Gastrocnemius medialis (tissue), 4 donors: Measurements from ENCODE around the gene LURAP1L. TPM values are rescaled to one million over a fixed set of nuclear protein-coding genes. Genes with fewer than 3 reads are reported as not detected.

Experiments
- ATAC-seq, 2 donors: fragments of 150-250 bp; one replicate each; pipeline ENCODE4 v1.9.1; 2016
- DNase-seq, 2 donors: peaks; one replicate each; pipeline ENCODE4 v3.0.0-alpha.2; 2019
- H3K27ac ChIP-seq, 4 donors: fragments of 200-600 bp; sonication (generic); 1 replicate in 1 of 4; 2 replicates in 3 of 4; pipeline ENCODE4 v1.5.1; 2016 to 2018; ENCODE audit warnings: mild to moderate bottlenecking in 2 of 4, moderate library complexity in 1 of 4
- H3K27me3 ChIP-seq, 3 donors: fragments of 200-600 bp; sonication (generic) in 2 of 3; 1 replicate in 1 of 3; 2 replicates in 2 of 3; pipeline versions ENCODE4 v1.5.1 to v1.6.0; 2016 to 2019; ENCODE audit warnings: mild to moderate bottlenecking in 1 of 3, moderate library complexity in 1 of 3
- H3K36me3 ChIP-seq, 2 donors: fragments of 200-600 bp; sonication (generic) in 1 of 2; one replicate each; pipeline ENCODE4 v1.5.1; 2017 to 2018
- H3K4me1 ChIP-seq, 2 donors: fragments of 200-600 bp; sonication (generic) in 1 of 2; one replicate each; pipeline ENCODE4 v1.5.1; 2016 to 2017; ENCODE audit warnings: mild to moderate bottlenecking in 2 of 2
- H3K4me3 ChIP-seq, 4 donors: fragments of 200-600 bp; sonication (generic) in 3 of 4; 1 replicate in 1 of 4; 2 replicates in 3 of 4; pipeline ENCODE4 v1.5.1; 2016 to 2019; ENCODE audit warnings: mild to moderate bottlenecking in 2 of 4
- H3K9me3 ChIP-seq, 3 donors: fragments of 200-600 bp; sonication (generic) in 2 of 3; 1 replicate in 1 of 3; 2 replicates in 2 of 3; pipeline ENCODE4 v1.5.1; 2016 to 2019
- CTCF ChIP-seq, 5 experiments: fragments of 450-650 bp in 3 of 5; fragments of 200-600 bp in 2 of 5; sonication (generic) in 2 of 5; IDR thresholded peaks in 4 of 5; conservative IDR thresholded peaks in 1 of 5; 1 replicate in 4 of 5; 2 replicates in 1 of 5; pipeline ENCODE4 v1.5.1; 2016 to 2019; ENCODE audit warnings: antibody characterized with exemption in 5 of 5, mild to moderate bottlenecking in 3 of 5, moderate library complexity in 3 of 5
- POLR2A ChIP-seq, 2 donors: fragments of 450-650 bp; IDR thresholded peaks; one replicate each; pipeline ENCODE4 v1.6.1; 2017; ENCODE audit warnings: antibody characterized with exemption in 2 of 2, mild to moderate bottlenecking in 2 of 2, moderate library complexity in 2 of 2
- in situ Hi-C, 4 donors: fragments of 200-750 bp; cut with MboI; loops; one replicate each; pipeline versions ENCODE4 v1.15.0 to v1.8.0; 2017; ENCODE audit warnings: low sequenced_read_pairs in 4 of 4
- intact Hi-C: fragments of 100-400 bp; cut with DNase I; formaldehyde crosslinking; loops from one replicate; pipeline ENCODE4 v1.15.1; 2023; ENCODE audit warnings: low total_unique reads
- total RNA-seq, 4 donors: library from RNA; depleted of rRNA; stranded (reverse); fragments of >200 nt; gene quantifications; one replicate each; pipeline versions ENCODE4 v1.1.0 to v1.2.3, GENCODE V29; 2016

Gene LURAP1L
- total RNA-seq, 4 donors from 2014 or later: 0.75 to 2.3 (median 2.0) TPM

GRCh38 chr9:12817702-12818101, 42.9 kb downstream of the LURAP1L start:
- ATAC-seq: no peak
- intact Hi-C loops: no loop called here
- H3K9me3 ChIP-seq: no peaks in the 10 kb centered on the region
- no peak for DNase-seq
- H3K4me3 ChIP-seq: no peak overlapping the region
- no peaks in the 10 kb centered on the region for H3K36me3 ChIP-seq
- no peak for TF ChIP-seq POLR2A (IDR thresholded peaks at IDR 0.05)
- no peak for TF ChIP-seq CTCF (IDR thresholded peaks at IDR 0.05 in 4 of 5, conservative IDR thresholded peaks at IDR 0.05 in 1 of 5)
- no peak overlapping the region for H3K27ac ChIP-seq
- H3K27me3 ChIP-seq: no peaks in the 10 kb centered on the region
- peaks cover 16 to 24% of the 10 kb centered on the region in 2 donors for H3K4me1 ChIP-seq
- in situ Hi-C loops: loop anchor here in 1 of 4 donors (25.0 kb wide), 1 partner anchor 105 kb away; no protein-coding TSS in a partner anchor

GRCh38 chr9:12818431-12819000, 43.7 kb downstream of the LURAP1L start:
- H3K9me3 ChIP-seq: no peaks in the 10 kb centered on the region
- in situ Hi-C loops: loop anchor here in 1 of 4 donors (25.0 kb wide), 1 partner anchor 106 kb away; no protein-coding TSS in a partner anchor
- ATAC-seq (no peak), DNase-seq (no peak)
- intact Hi-C loops: no loop called here
- H3K27ac ChIP-seq: peak overlapping the region in 1 of 4 donors; percentile 8
- TF ChIP-seq POLR2A (IDR thresholded peaks at IDR 0.05): no peak
- no peak for TF ChIP-seq CTCF (IDR thresholded peaks at IDR 0.05 in 4 of 5, conservative IDR thresholded peaks at IDR 0.05 in 1 of 5)
- no peaks in the 10 kb centered on the region for H3K27me3 ChIP-seq
- H3K36me3 ChIP-seq: no peaks in the 10 kb centered on the region
- no peak overlapping the region for H3K4me3 ChIP-seq
- H3K4me1 ChIP-seq: peaks cover 13 to 20% of the 10 kb centered on the region in 2 donors

- TF ChIP-seq POLR2A (IDR thresholded peaks at IDR 0.05) (no peak), CTCF (IDR thresholded peaks at IDR 0.05 in 4 of 5, conservative IDR thresholded peaks at IDR 0.05 in 1 of 5) (peak in 2 of 5 experiments; percentile 16 to 45)
- intact Hi-C loops: no loop called here
- ATAC-seq (no peak), DNase-seq (no peak)
- Histone ChIP-seq H3K4me1 (peaks cover 2 to 12% of the 10 kb centered on the region in 2 donors), H3K4me3 (no peak overlapping the region), H3K9me3 (no peaks in the 10 kb centered on the region), H3K36me3 (no peaks in the 10 kb centered on the region), H3K27me3 (no peaks in the 10 kb centered on the region), H3K27ac (no peak overlapping the region)
- in situ Hi-C loops: loop anchor here in 1 of 4 donors (25.0 kb wide), 1 partner anchor 107 kb away; no protein-coding TSS in a partner anchor
Observed at GRCh38 chr9:12819436-12820185, 44.8 kb downstream of the LURAP1L start.

GRCh38 chr9:12822111-12822510, 47.3 kb downstream of the LURAP1L start:
- Histone ChIP-seq H3K36me3 (no peaks in the 10 kb centered on the region), H3K9me3 (no peaks in the 10 kb centered on the region), H3K4me1 (peaks cover 0 to 8% of the 10 kb centered on the region in 2 donors), H3K27me3 (no peaks in the 10 kb centered on the region), H3K4me3 (no peak overlapping the region), H3K27ac (no peak overlapping the region)
- DNase-seq (no peak), ATAC-seq (no peak)
- no peak for TF ChIP-seq CTCF (IDR thresholded peaks at IDR 0.05 in 4 of 5, conservative IDR thresholded peaks at IDR 0.05 in 1 of 5)
- no peak for TF ChIP-seq POLR2A (IDR thresholded peaks at IDR 0.05)
- intact Hi-C loops: no loop called here
- in situ Hi-C loops: loop anchor here in 1 of 4 donors (25.0 kb wide), 1 partner anchor 110 kb away; no protein-coding TSS in a partner anchor
